ENCODE measurements around the gene LMF1. TPM values are rescaled to one million over a fixed set of nuclear protein-coding genes. Genes with fewer than 3 reads are reported as not detected.

Gene LMF1
- total and polyA plus RNA-seq, 2 of the 13 experiments (the other 11 are each of a cell fraction or from before 2014, with no cell fraction given), result 6.8 to 8.5 TPM

DNA sequence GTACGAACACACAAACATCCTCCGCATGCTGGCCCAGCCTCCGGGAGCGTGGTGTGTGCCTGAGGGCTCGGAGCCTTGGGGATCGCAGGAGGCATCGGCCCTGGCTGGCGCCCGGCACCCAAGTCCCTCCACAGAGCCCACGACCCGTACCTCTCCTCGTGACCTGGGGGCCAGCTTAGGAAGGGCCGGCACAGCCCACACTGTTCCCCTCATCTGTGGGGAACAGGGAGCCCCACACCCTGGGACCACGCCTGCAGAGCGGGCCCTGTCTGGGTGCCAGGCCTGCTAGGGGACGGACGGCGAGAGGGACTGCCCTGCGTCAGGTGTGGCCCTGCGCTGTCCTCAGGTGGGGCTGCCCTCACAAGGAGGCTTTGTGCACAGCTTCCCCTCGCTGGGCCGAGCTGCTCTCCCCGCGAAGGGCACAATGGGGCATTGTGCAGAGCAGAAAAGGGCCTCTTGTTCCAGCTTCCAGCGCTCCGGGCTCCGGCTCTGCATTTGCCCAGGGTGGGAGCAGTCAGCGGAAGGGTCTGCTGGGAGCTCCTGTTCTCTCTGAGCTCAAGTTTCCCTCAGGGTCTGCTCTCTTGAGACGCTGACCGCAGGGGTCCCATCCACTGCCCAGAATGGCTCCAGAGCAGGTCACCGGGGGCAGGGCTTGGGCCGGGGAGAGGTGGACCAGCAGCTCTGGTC lies 1.7 kb upstream of the LMF1 start:
- Histone ChIP-seq H3K27me3 (ENCODE audit: control insufficient read depth in 1 of 2, insufficient read depth in 2 of 2, low read length in 2 of 2) (peaks cover 8 to 39% of the 10 kb centered on the region in 2 experiments; a peak in 4 of 5 replicates), H3K4me2 (ENCODE audit: low read depth, low read length) (peak overlapping the region; percentile 99), H3K4me1 (ENCODE audit: insufficient read depth, low read length) (peaks cover 79% of the 10 kb centered on the region), H3K79me2 (ENCODE audit: insufficient read depth, low read length) (no peaks in the 10 kb centered on the region), H3K27ac (ENCODE audit: extremely low read length, insufficient read depth, low read length) (peak overlapping the region; percentile 35), H3K36me3 (replicated peaks in 1 of 2; ENCODE audit: control insufficient read depth in 1 of 2, insufficient read depth in 2 of 2, low read length in 2 of 2) (no peaks in the 10 kb centered on the region), H3K4me3 (replicated peaks in 1 of 3; ENCODE audit: insufficient read depth in 1 of 3, low read depth in 2 of 3, low read length in 3 of 3) (peak overlapping the region; percentile 46 to 95 (median 73); a peak in 5 of 6 replicates), H4K20me1 (ENCODE audit: insufficient read depth, low read length) (no peaks in the 10 kb centered on the region; the same call in 1 of the 2 replicates), H2AFZ (ENCODE audit: low read length) (no peak overlapping the region), H3K9me3 (ENCODE audit: low read length) (no peaks in the 10 kb centered on the region), H3K9ac (ENCODE audit: insufficient read depth, low read depth, low read length) (peak overlapping the region; percentile 78)
- POLR2A ChIA-PET, result interaction anchor here (0.9 to 2.6 kb wide), 5 partner anchors 9 to 251 kb away, joined by 3 to 38 read pairs (median 4); partner anchors contain the start of genes ANTKMT and SOX8
- intact Hi-C loops (cut with micrococcal nuclease; ENCODE audit: unreplicated experiment), result loop anchor here (5.0 kb wide), 1 partner anchor 85 kb away; no protein-coding TSS in a partner anchor
- DNase-seq (ENCODE audit: low spot score) (peak; percentile 85), FAIRE-seq (peak; percentile 62), ATAC-seq (peak; percentile 57)
- no TSS peak for BruUV-seq (replicated peaks)
- 7% methylated on average over 17 of the region's 32 CpGs for WGBS (ENCODE audit: low lambda C conversion rate)
- CTCF ChIA-PET (ENCODE audit: low intra/inter-chr PET ratio, low total read pairs), result no interaction called here
- in situ Hi-C loops (cut with HindIII; ENCODE audit: extremely low pct_ligation_motif_present, low pct_unique_long_range_greater_than_20kb), result no loop called here
- TF ChIP-seq ZNF614 (CRISPR knock-in tag; IDR thresholded peaks at IDR 0.05; ENCODE audit: borderline replicate concordance), result peak; percentile 72; the same call in 1 of the 2 replicates
- TF ChIP-seq KAT7 (CRISPR knock-in tag; IDR thresholded peaks at IDR 0.05; ENCODE audit: borderline replicate concordance), result no peak
- no peak for TF ChIP-seq MAZ (IDR thresholded peaks at IDR 0.05; ENCODE audit: borderline replicate concordance, low read depth, low read length)
- 0 out of 2 replicates have a peak, but pooled peaks have one; percentile 34 for TF ChIP-seq MAZ (CRISPR knock-in tag; IDR thresholded peaks at IDR 0.05; ENCODE audit: low read depth)
- TF ChIP-seq ZNF747 (CRISPR knock-in tag; IDR thresholded peaks at IDR 0.05; ENCODE audit: borderline replicate concordance), result 0 out of 2 replicates have a peak, but pooled peaks have one; percentile 17
- 0 out of 2 replicates have a peak, but pooled peaks have one; percentile 8 for TF ChIP-seq HMG20B (CRISPR knock-in tag; conservative IDR thresholded peaks at IDR 0.05)
- TF ChIP-seq FOXA1 (IDR thresholded peaks at IDR 0.05), result no peak
- TF ChIP-seq FOXA1 (CRISPR knock-in tag; IDR thresholded peaks at IDR 0.05), result 0 out of 2 replicates have a peak, but pooled peaks have one; percentile 18
- peak; percentile 69 for TF ChIP-seq IKZF4 (CRISPR knock-in tag; IDR thresholded peaks at IDR 0.05; ENCODE audit: borderline replicate concordance, low read depth, not compliant biosample characterization)
- 0 out of 2 replicates have a peak, but pooled peaks have one; percentile 70 for TF ChIP-seq SRY (CRISPR knock-in tag; IDR thresholded peaks at IDR 0.05)
- TF ChIP-seq ZNF598 (CRISPR knock-in tag; IDR thresholded peaks at IDR 0.05; ENCODE audit: borderline replicate concordance), result 0 out of 2 replicates have a peak, but pooled peaks have one; percentile 18
- 0 out of 2 replicates have a peak, but pooled peaks have one; percentile 39 for TF ChIP-seq BCL3 (CRISPR knock-in tag; IDR thresholded peaks at IDR 0.05)
- peak; percentile 14; the same call in 1 of the 2 replicates for TF ChIP-seq SP5 (CRISPR knock-in tag; IDR thresholded peaks at IDR 0.05; ENCODE audit: borderline replicate concordance, low read depth)
- peak; percentile 92 for TF ChIP-seq XRCC5 (optimal IDR thresholded peaks at IDR 0.05; ENCODE audit: low read length)
- 0 out of 2 replicates have a peak, but pooled peaks have one; percentile 57 for TF ChIP-seq HOXD1 (CRISPR knock-in tag; IDR thresholded peaks at IDR 0.05)
- no peak for TF ChIP-seq PAWR (CRISPR knock-in tag; IDR thresholded peaks at IDR 0.05; ENCODE audit: borderline replicate concordance)
- peak; percentile 39; the same call in 1 of the 2 replicates for TF ChIP-seq ZNF225 (CRISPR knock-in tag; IDR thresholded peaks at IDR 0.05)
- TF ChIP-seq NFE2 (CRISPR knock-in tag; IDR thresholded peaks at IDR 0.05), result no peak
- TF ChIP-seq ATF2 (CRISPR knock-in tag; IDR thresholded peaks at IDR 0.05), result 0 out of 2 replicates have a peak, but pooled peaks have one; percentile 14
- TF ChIP-seq KAT8 (CRISPR knock-in tag; IDR thresholded peaks at IDR 0.05), result 0 out of 2 replicates have a peak, but pooled peaks have one; percentile 48
- TF ChIP-seq BORCS8-MEF2B (CRISPR knock-in tag; IDR thresholded peaks at IDR 0.05), result no peak
- TF ChIP-seq KDM5B (CRISPR knock-in tag; IDR thresholded peaks at IDR 0.05; ENCODE audit: borderline replicate concordance), result peak; percentile 65; the same call in 1 of the 2 replicates
- no peak for TF ChIP-seq ZFP82 (CRISPR knock-in tag; IDR thresholded peaks at IDR 0.05; ENCODE audit: borderline replicate concordance)

Measured in HepG2 (cell line).